ENCODE measurements around the gene LRMDA.

LRMDA gene

DNA sequence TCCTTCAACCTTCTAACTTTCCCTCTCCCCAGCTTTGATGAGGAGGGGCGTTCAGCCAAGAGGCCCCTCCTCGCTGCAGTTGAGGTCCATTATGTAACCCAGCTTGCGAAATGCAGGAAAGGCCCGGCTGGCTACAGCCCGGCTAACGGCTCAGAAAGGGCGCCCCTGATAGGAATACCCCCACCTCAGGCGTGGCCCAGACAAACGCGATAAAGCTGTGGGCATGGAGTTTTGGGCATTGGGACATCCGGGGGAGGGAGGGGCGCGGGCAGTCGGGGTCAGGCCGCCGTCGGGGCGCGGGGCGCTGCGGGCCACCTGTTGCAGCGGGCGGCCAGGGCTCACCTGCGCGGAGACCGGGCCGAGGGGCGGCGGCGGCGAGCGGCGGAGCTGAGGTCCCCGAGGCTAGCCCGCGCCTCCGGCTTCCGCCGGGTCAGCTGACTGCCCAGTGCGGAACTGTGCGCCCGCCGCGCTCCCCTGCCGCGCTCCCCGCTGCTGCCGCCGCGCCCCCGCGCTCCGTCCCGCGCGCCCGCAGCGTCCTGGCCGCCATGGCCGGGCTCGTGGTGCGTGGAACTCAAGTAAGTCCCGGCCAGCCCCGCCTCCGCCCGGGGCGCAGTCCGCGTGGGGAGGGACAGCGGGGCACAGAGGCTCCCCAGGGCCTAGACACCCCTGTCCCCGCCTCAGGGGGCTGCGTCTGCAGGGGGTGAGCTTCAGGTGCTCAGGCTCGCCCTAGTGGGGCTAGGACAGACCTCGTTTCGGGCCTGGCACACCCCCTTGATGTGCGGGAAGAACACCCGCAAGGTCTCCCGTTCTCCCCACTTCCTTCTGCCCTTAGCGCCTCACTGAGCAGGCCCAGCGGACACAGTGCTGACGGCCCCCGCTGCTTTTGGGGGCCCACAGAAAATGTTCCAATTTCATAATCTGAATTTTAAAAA lies at the start of gene LRMDA:
TSS of gene LRMDA (plus strand) at position 445 of the 932 bp plus-strand sequence.
- TF ChIP-seq, protein P1, sequence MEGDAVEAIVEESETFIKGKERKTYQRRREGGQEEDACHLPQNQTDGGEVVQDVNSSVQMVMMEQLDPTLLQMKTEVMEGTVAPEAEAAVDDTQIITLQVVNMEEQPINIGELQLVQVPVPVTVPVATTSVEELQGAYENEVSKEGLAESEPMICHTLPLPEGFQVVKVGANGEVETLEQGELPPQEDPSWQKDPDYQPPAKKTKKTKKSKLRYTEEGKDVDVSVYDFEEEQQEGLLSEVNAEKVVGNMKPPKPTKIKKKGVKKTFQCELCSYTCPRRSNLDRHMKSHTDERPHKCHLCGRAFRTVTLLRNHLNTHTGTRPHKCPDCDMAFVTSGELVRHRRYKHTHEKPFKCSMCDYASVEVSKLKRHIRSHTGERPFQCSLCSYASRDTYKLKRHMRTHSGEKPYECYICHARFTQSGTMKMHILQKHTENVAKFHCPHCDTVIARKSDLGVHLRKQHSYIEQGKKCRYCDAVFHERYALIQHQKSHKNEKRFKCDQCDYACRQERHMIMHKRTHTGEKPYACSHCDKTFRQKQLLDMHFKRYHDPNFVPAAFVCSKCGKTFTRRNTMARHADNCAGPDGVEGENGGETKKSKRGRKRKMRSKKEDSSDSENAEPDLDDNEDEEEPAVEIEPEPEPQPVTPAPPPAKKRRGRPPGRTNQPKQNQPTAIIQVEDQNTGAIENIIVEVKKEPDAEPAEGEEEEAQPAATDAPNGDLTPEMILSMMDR (conservative IDR thresholded peaks at IDR 0.05; ENCODE audit: low read depth, low read length) = no peak
- peak; percentile 45 for DNase-seq (ENCODE audit: low read depth)
- peak within 1 kb of the TSS; percentile 41 for H3K4me3 ChIP-seq (ENCODE audit: low read depth, low read length)

DNA sequence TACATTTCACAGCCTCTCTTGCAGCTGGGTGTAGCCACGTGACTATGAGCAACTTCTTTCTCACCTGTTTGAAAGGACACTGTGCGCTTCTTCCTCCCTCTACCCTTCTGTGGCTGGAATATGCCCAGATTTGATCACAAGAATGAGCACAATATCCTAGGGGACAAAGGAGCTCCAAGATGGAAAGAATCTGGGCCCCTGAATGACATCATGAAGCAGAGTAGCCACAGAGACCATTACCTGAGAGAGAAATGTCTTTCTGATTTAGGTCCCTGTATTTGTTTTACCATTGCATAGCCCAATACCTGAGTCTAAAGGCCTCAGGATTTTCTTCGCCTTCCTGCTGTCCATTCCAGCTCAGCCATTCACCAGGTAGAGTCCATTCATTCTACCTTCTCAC lies 45.3 kb upstream of the LRMDA start:
- no peak for DNase-seq (ENCODE audit: low read depth)
- no peak overlapping the region for H3K4me3 ChIP-seq (ENCODE audit: low read depth, low read length)

GRCh38 chr10:75388082-75388481 lies 43.3 kb upstream of the LRMDA start:
- TF ChIP-seq, protein P1 (conservative IDR thresholded peaks at IDR 0.05; ENCODE audit: low read depth, low read length) = no peak

More for the DNA sequence above, 45.3 kb upstream of the LRMDA start:
- TF ChIP-seq, protein P1 (conservative IDR thresholded peaks at IDR 0.05; ENCODE audit: low read depth, low read length) = no peak

GRCh38 chr10:75390178-75390577 lies 41.2 kb upstream of the LRMDA start:
- TF ChIP-seq, protein P1 (conservative IDR thresholded peaks at IDR 0.05; ENCODE audit: low read depth, low read length) = no peak
- DNase-seq (ENCODE audit: low read depth) = no peak
- H3K4me3 ChIP-seq (ENCODE audit: low read depth, low read length) = no peak overlapping the region

More at GRCh38 chr10:75388082-75388481, 43.3 kb upstream of the LRMDA start:
- no peak overlapping the region for H3K4me3 ChIP-seq (ENCODE audit: low read depth, low read length)
- DNase-seq (ENCODE audit: low read depth) = no peak

GRCh38 chr10:75392271-75392670 lies 39.2 kb upstream of the LRMDA start:
- H3K4me3 ChIP-seq (ENCODE audit: low read depth, low read length) = no peak overlapping the region
- TF ChIP-seq, protein P1 (conservative IDR thresholded peaks at IDR 0.05; ENCODE audit: low read depth, low read length) = no peak
- DNase-seq (ENCODE audit: low read depth) = no peak

GRCh38 chr10:75392744-75393143 lies 38.7 kb upstream of the LRMDA start:
- TF ChIP-seq, protein P1 (conservative IDR thresholded peaks at IDR 0.05; ENCODE audit: low read depth, low read length) = no peak
- DNase-seq (ENCODE audit: low read depth) = no peak
- H3K4me3 ChIP-seq (ENCODE audit: low read depth, low read length) = no peak overlapping the region
